WI38 (cell line): ENCODE data around the gene KLHL29.

Experiments used
- H3K4me3 ChIP-seq: 2 replicates; pipeline ENCODE4 v1.5.1; 2011; ENCODE audit warnings: low read depth, mild to moderate bottlenecking, control low read depth, low read length
- TF ChIP-seq, protein P1 (sequence below): IDR thresholded peaks from 2 replicates; pipeline ENCODE4 v1.5.1; 2012; ENCODE audit warnings: low read depth, mild to moderate bottlenecking, control low read depth, low read length

KLHL29 gene

GRCh38 chr2:23589739-23590138 lies 204.8 kb downstream of the KLHL29 start:
- H3K4me3 ChIP-seq = no peak overlapping the region
- TF ChIP-seq, protein P1, sequence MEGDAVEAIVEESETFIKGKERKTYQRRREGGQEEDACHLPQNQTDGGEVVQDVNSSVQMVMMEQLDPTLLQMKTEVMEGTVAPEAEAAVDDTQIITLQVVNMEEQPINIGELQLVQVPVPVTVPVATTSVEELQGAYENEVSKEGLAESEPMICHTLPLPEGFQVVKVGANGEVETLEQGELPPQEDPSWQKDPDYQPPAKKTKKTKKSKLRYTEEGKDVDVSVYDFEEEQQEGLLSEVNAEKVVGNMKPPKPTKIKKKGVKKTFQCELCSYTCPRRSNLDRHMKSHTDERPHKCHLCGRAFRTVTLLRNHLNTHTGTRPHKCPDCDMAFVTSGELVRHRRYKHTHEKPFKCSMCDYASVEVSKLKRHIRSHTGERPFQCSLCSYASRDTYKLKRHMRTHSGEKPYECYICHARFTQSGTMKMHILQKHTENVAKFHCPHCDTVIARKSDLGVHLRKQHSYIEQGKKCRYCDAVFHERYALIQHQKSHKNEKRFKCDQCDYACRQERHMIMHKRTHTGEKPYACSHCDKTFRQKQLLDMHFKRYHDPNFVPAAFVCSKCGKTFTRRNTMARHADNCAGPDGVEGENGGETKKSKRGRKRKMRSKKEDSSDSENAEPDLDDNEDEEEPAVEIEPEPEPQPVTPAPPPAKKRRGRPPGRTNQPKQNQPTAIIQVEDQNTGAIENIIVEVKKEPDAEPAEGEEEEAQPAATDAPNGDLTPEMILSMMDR = no peak

- no peak overlapping the region for H3K4me3 ChIP-seq
- TF ChIP-seq, protein P1 = no peak
Measured at GRCh38 chr2:23590241-23590869, 205.4 kb downstream of the KLHL29 start.

DNA sequence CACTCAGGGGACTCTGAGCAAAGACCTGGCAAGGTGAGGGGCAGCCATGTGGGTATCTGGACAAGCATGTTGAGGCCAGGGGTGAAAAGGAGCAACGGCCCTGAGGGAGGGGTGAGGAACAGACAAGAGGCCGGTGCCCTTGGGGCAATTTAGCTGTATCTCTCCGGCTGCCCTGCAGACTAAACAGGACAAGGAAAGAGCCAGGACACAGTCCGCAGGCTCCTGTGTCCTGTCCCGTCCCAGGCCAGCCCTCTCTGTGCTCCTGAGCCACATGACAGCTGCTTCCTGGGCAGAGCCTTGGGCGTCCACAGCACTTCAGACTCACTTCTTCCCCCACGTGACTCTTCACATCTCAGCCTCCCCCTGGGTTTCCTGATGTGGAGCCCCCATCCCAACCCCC lies 206.1 kb downstream of the KLHL29 start:
- TF ChIP-seq, protein P1 = no peak
- H3K4me3 ChIP-seq = no peak overlapping the region

- TF ChIP-seq, protein P1 = no peak
- no peak overlapping the region for H3K4me3 ChIP-seq
Measured at GRCh38 chr2:23592061-23592685, 207.2 kb downstream of the KLHL29 start.

DNA sequence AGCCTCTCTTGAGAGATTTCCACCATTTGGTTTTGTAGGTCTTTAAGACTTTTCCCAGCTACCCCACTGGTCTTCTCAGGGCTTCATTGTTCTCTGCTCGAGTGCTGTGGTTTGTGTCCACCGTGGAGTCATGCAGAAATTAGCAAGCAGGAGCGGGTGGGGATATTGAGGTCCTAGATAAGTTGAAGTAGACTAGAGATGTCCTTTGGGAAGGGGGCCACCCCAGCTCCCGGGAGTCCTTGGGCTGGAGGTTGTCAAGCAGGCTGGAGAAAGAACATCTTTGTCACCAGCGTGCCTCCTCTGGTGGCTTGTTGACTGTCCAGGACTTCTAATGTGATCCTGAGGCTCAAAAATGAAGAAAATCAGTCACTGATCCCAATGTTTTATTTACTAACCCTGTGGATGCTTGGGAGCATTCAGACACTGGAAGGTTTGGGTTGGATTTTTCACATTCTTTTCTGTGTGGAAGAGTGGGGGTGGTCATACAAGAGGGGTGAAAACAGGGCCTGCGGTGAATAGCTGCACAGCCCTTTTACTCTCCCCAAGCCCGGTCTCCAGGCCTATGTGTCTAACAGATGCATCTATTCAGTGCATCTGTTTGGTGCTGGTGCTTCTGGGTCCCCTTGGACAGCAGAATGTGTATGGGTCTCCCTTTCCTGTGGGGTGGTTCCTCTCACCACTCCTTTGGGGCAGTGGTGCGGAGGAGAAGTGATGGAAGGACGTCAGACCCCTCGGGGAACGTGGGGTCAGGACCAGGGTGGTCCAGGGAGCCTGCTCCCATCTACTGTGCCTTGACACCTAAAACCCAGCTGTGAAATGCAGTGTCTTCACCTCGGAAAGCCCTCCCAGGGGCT lies 208.1 kb downstream of the KLHL29 start:
- TF ChIP-seq, protein P1 = no peak
- H3K4me3 ChIP-seq = no peak overlapping the region

DNA sequence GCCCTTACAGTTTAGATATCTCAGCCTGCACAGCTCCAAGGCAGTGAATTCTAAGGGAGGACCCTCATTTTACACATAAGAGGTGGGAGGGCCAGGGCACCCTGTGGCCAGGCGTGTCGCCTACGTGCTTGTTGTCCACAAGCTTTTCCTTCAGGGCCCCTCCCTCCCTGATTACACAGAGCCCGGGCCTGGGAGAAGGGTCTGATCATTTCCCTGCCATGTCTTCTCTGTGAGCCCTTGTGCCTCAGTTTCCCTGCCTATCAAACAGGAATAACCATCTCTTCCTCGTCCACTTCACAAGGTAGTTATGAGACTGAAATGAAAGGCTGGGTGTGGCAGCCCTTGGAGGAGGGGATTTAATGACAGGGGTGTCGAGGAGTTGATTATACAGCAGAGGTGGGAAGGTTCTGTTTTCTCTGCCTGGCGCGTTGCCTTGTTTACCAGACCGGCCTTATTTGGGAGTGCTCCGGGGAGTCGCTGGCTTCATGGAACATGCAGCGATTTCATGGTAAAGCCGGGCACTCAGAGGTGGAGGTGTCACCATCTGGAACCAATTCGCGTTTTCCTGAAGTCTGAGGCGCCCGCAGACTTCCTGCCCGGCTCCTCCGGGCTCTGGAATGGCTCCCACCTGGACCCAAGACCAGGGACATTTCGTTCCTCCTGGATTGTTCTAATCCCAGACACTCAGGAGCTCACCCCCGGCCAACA lies 208.9 kb downstream of the KLHL29 start:
- no peak overlapping the region for H3K4me3 ChIP-seq
- TF ChIP-seq, protein P1 = no peak
